Spinal cord (tissue), 10 donors: ENCODE measurements around the gene MICAL2. TPM values are rescaled to one million over a fixed set of nuclear protein-coding genes. Genes with fewer than 3 reads are reported as not detected.

Experiments
- DNase-seq, 6 donors: peaks; one replicate each; pipeline versions ENCODE4 v3.0.0 to v3.0.0-alpha.2; 2013 to 2015; ENCODE audit warnings: low spot score in 6 of 6, low read depth in 4 of 6
- H3K27ac ChIP-seq: one replicate; pipeline ENCODE4 v1.5.1; 2013; ENCODE audit warnings: low read depth, low read length, control low read depth
- H3K27me3 ChIP-seq: one replicate; pipeline ENCODE4 v1.6.1; 2013; ENCODE audit warnings: low read length; ENCODE audit not compliant: control insufficient read depth, insufficient read depth
- H3K36me3 ChIP-seq: one replicate; pipeline ENCODE4 v1.6.1; 2013; ENCODE audit warnings: low read length; ENCODE audit not compliant: control insufficient read depth, insufficient read depth
- H3K4me1 ChIP-seq: one replicate; pipeline ENCODE4 v1.6.1; 2013; ENCODE audit warnings: low read length; ENCODE audit not compliant: control insufficient read depth, insufficient read depth
- H3K4me3 ChIP-seq: one replicate; pipeline ENCODE4 v1.5.1; 2013; ENCODE audit warnings: low read depth, low read length, control low read depth
- H3K9me3 ChIP-seq: one replicate; pipeline ENCODE4 v1.6.1; 2013; ENCODE audit warnings: low read length; ENCODE audit not compliant: control insufficient read depth, insufficient read depth
- WGBS: methylation state at CpG from one replicate; pipeline ENCODE4 v1.1.5; 2013; ENCODE audit warnings: missing lambda C conversion rate; ENCODE audit not compliant: insufficient coverage; 5-methylcytosine and 5-hydroxymethylcytosine counted together
- polyA plus RNA-seq, 2 donors: library from polyadenylated mRNA; unstranded; fragments of 120-200 nt; gene quantifications; one replicate each; pipeline ENCODE4 v1.2.1, GENCODE V29; 2013; ENCODE audit not compliant: insufficient read length in 2 of 2
- total RNA-seq, 2 donors: library from RNA; depleted of rRNA in 1 of 2; stranded (reverse); fragments of 120-200 nt in 1 of 2; fragments of >200 nt in 1 of 2; gene quantifications; one replicate each; pipeline versions ENCODE4 v1.2.3 to v1.2.4, GENCODE V29; 2013 to 2014
- donor health status: healthy.

Gene MICAL2
- total and polyA plus RNA-seq, 4 donors = 15.8 to 57.0 (median 23.2) TPM

DNA sequence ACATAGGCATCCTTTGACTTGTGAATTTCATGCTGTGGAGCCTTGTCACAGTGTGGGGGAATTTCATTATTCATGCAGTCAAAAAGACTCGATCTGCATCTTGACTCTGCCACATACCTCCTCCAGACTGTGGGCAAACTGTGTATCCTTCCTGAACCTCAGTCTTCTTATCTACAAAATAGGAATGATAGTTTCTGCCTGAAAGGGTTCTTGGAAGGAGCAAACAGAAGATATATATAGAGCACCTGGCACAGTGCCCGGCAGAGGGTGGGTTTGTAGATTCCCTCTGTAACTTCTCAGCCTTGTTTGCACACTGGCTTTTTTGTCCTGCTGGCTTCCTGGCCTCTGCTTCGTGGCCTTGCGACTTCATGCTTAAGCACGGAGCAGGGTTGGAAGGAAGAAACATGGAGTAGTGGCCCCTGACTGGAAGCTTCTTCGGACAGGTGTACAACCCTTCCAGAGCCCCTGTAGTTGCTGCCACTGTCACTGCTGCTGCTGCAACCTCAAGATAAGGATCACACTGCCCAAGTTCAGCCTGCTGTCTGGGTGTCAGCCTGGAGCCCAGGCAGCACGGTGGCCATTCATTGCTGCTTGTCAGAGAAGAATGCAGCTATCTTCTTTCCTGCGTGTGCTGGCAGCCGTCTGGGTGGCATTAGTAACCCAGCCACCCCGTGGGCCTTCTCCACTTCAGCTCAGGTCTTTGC lies 106.4 kb downstream of the MICAL2 start:
- no peak overlapping the region for H3K27ac ChIP-seq
- H3K4me1 ChIP-seq = peaks cover 38% of the 10 kb centered on the region
- no peak overlapping the region for H3K4me3 ChIP-seq
- peak in 2 of 6 donors; percentile 60 to 69 for DNase-seq
- peaks cover 5% of the 10 kb centered on the region for H3K27me3 ChIP-seq
- no peaks in the 10 kb centered on the region for H3K9me3 ChIP-seq
- peaks cover 9% of the 10 kb centered on the region for H3K36me3 ChIP-seq
- 31% methylated on average over 8 of the region's 10 CpGs for WGBS

- Histone ChIP-seq H3K9me3 (no peaks in the 10 kb centered on the region), H3K4me1 (peaks cover 45% of the 10 kb centered on the region), H3K27me3 (peaks cover 5% of the 10 kb centered on the region), H3K4me3 (no peak overlapping the region), H3K27ac (no peak overlapping the region), H3K36me3 (peaks cover 14% of the 10 kb centered on the region)
- no peak for DNase-seq
- 96% methylated on average over 3 of the region's 4 CpGs for WGBS
Measured at GRCh38 chr11:12217879-12218278, 107.5 kb downstream of the MICAL2 start.

DNA sequence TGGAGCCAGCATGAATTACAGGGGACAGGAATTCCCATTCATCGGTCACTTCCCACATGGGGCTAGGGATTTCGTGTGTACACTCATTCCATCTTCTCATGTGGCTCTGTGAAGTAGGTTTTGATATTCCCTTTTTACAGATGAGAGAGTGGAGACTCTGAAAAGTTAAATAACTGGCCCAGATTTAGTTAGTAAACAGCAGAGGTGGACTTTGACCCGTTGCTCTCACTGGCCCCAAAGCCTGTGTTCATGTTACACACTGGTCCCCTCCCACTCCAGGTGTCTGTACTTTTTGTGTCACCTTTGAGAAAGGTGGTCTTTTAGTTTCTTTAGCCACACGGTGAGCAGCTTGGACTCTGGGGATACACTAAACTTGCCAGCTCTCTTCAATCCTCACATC lies 108.5 kb downstream of the MICAL2 start:
- H3K9me3 ChIP-seq = no peaks in the 10 kb centered on the region
- no peak overlapping the region for H3K27ac ChIP-seq
- peaks cover 45% of the 10 kb centered on the region for H3K4me1 ChIP-seq
- WGBS = 80% methylated on average over 2 of the region's 4 CpGs
- no peak overlapping the region for H3K4me3 ChIP-seq
- no peak for DNase-seq
- peaks cover 5% of the 10 kb centered on the region for H3K27me3 ChIP-seq
- peaks cover 14% of the 10 kb centered on the region for H3K36me3 ChIP-seq

GRCh38 chr11:12219757-12220156 lies 109.4 kb downstream of the MICAL2 start:
- no peaks in the 10 kb centered on the region for H3K9me3 ChIP-seq
- H3K4me1 ChIP-seq = peaks cover 52% of the 10 kb centered on the region
- H3K27me3 ChIP-seq = peaks cover 5% of the 10 kb centered on the region
- no peak overlapping the region for H3K4me3 ChIP-seq
- no peak for DNase-seq
- peaks cover 16% of the 10 kb centered on the region for H3K36me3 ChIP-seq
- no peak overlapping the region for H3K27ac ChIP-seq
- 90% methylated on average over 1 of the region's 6 CpGs for WGBS

DNA sequence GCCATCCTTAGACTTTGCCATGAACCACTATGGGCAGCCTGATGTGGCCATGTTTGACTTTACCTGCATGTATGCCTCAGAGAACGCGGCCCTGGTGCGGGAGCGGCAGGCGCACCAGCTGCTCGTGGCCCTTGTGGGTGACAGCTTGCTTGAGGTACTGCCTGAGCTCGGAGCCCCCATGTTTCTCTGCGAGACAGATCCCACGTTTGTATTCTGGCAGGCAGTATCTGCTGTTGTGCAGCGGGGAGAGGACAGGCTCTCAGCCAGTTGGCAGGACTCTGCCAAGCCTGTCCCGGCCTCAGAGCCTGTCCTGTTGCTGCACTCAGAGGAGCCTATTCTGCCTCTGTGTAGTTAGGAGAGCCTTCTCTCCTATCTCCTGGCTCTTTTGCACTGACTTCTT lies 109.9 kb downstream of the MICAL2 start:
- H3K27ac ChIP-seq = peak overlapping the region; percentile 3
- peaks cover 5% of the 10 kb centered on the region for H3K27me3 ChIP-seq
- WGBS = 38% methylated on average over 11 of the region's 11 CpGs
- no peaks in the 10 kb centered on the region for H3K9me3 ChIP-seq
- DNase-seq = peak in 5 of 6 donors; percentile 43 to 91 (median 65)
- peaks cover 16% of the 10 kb centered on the region for H3K36me3 ChIP-seq
- H3K4me1 ChIP-seq = peaks cover 52% of the 10 kb centered on the region
- H3K4me3 ChIP-seq = no peak overlapping the region

GRCh38 chr11:12221051-12221535 lies 110.7 kb downstream of the MICAL2 start:
- Histone ChIP-seq H3K9me3 (no peaks in the 10 kb centered on the region), H3K27ac (no peak overlapping the region), H3K36me3 (peaks cover 19% of the 10 kb centered on the region), H3K4me1 (peaks cover 48% of the 10 kb centered on the region), H3K27me3 (peaks cover 2% of the 10 kb centered on the region), H3K4me3 (no peak overlapping the region)
- DNase-seq = peak in 1 of 6 donors; percentile 43
- WGBS = 91% methylated on average over 5 of the region's 6 CpGs

DNA sequence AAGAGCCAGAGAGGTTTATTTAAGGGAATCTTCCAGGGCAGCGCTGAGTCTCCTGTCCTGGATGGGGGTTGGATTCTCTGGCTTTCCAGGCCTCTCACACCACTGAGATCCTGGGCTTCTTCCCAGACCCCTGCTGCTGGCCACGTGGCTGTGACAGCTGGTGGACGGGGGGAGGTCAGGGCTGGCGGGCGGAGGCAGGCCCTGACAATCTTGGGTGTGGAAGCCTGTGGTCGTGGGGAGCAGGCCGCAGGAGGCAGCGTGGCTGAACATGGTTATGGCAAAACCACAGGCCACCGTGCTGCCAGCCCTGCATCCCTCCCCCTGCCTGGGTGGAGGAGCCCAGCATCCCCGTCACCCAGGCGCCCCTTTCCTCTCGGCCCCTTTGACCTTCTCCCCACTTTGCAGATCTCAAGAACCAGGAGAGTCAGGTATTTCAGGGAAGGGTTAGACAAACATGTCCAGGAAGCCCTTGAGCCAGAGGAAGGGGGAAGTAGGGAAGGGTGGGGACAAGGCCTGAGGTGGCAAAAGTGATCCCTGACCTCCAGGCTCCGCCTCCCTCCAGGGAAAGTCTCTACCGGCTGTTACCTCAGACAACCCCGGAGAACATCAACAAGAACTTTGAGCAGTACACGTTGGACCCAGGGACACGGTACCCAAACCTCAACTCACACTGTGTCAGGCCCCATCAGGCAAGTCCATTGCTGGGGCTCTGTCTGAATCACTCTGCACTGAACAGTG lies 111.8 kb downstream of the MICAL2 start:
- peaks cover 2% of the 10 kb centered on the region for H3K27me3 ChIP-seq
- H3K4me1 ChIP-seq = peaks cover 39% of the 10 kb centered on the region
- H3K27ac ChIP-seq = no peak overlapping the region
- H3K9me3 ChIP-seq = no peaks in the 10 kb centered on the region
- peaks cover 18% of the 10 kb centered on the region for H3K36me3 ChIP-seq
- H3K4me3 ChIP-seq = no peak overlapping the region
- WGBS = 69% methylated on average over 13 of the region's 17 CpGs
- DNase-seq = peak in 1 of 6 donors; percentile 68

DNA sequence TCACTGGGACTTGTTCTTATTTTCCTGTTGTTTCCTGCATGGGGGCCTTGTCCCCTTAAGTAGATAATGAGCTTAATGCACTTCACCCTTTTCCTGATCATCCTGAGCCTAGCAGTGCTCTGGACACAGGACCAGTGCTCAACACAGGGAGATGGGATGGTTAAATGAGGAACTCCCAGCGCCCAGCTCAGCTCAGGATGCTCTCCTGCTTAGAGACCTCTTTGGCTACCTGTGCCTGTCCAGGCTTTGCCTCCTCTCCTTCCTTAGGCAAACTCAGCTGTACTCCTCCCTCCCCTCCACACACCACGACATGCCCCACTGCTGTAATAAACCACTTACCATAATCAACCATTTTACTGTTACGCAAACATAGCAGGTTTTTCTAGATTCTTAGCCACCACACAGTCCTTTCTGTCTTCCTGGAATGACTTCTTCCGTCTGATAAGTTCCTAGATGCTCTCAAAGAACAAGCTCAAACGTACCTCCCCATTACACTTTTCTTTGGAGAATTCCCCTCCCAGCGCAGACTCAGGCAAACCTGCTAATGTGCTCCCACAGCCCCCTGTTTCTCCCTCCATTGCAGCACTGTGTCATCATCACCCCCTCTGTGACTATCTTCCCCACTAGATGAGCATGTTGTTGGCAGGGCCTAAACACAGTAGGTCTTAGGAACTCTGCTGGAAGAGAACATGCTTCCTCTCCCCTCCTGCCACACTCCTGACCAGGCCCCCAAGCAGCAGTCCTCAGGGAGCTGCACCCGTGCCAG lies 113.6 kb downstream of the MICAL2 start:
- peaks cover 33% of the 10 kb centered on the region for H3K4me1 ChIP-seq
- no peak overlapping the region for H3K27ac ChIP-seq
- no peak for DNase-seq
- no peaks in the 10 kb centered on the region for H3K27me3 ChIP-seq
- no peaks in the 10 kb centered on the region for H3K9me3 ChIP-seq
- peaks cover 21% of the 10 kb centered on the region for H3K36me3 ChIP-seq
- no peak overlapping the region for H3K4me3 ChIP-seq
- WGBS = 78% methylated on average over 6 of the region's 7 CpGs

GRCh38 chr11:12224537-12224893 lies 114.1 kb downstream of the MICAL2 start:
- H3K4me1 ChIP-seq = peaks cover 33% of the 10 kb centered on the region
- H3K27ac ChIP-seq = no peak overlapping the region
- H3K9me3 ChIP-seq = no peaks in the 10 kb centered on the region
- peak in 1 of 6 donors; percentile 53 for DNase-seq
- 57% methylated on average over 11 of the region's 12 CpGs for WGBS
- peaks cover 22% of the 10 kb centered on the region for H3K36me3 ChIP-seq
- H3K4me3 ChIP-seq = no peak overlapping the region
- H3K27me3 ChIP-seq = peaks cover under 1% of the 10 kb centered on the region
